ENCODE results near the gene CASR. TPM values are rescaled to one million over a fixed set of nuclear protein-coding genes. Genes with fewer than 3 reads are reported as not detected.

Gene CASR
- total and polyA plus RNA-seq, 2 of the 4 experiments (the other 2 are of a cell fraction) = not detected

- H2BK20ac ChIP-seq (ENCODE audit: low read depth, low read length) = no peak overlapping the region
- H2BK120ac ChIP-seq (ENCODE audit: low read depth, low read length) = no peak overlapping the region
- no peak overlapping the region for H2BK5ac ChIP-seq (ENCODE audit: low read depth, low read length, poor library complexity, severe bottlenecking)
- no peak overlapping the region for H2BK15ac ChIP-seq (ENCODE audit: low read depth, low read length)
- no peak overlapping the region for H3K27ac ChIP-seq (ENCODE audit: insufficient read depth, low read length)
- BruUV-seq (replicated peaks) = no TSS peak
- no peaks in the 10 kb centered on the region for H3K4me1 ChIP-seq (ENCODE audit: control insufficient read depth, insufficient read depth, low read length)
- H3K79me1 ChIP-seq (ENCODE audit: low read depth in 1 of 2, low read length in 2 of 2) = no peaks in the 10 kb centered on the region
- H3K4me2 ChIP-seq (ENCODE audit: low read depth, low read length) = no peak overlapping the region
- H3K14ac ChIP-seq (replicated peaks; ENCODE audit: low read depth, low read length) = no peak overlapping the region
- no peak overlapping the region for H3K4me3 ChIP-seq (ENCODE audit: insufficient read depth, low read depth, low read length)
- no peaks in the 10 kb centered on the region for H3K36me3 ChIP-seq (ENCODE audit: control insufficient read depth, insufficient read depth, low read length)
- H2AFZ ChIP-seq (replicated peaks; ENCODE audit: low read length, poor library complexity) = no peak overlapping the region
- no CpG with 5 or more reads among the region's 1 CpG for WGBS, 2 experiments (ENCODE audit: extremely low coverage in 2 of 2, insufficient read length in 1 of 2)
- H3K18ac ChIP-seq (ENCODE audit: low read depth, low read length) = no peak overlapping the region
- no peaks in the 10 kb centered on the region for H3K9me1 ChIP-seq (ENCODE audit: insufficient read depth, low read length)
- no peaks in the 10 kb centered on the region for H3K9me3 ChIP-seq (ENCODE audit: control insufficient read depth, insufficient read depth, low read length)
- DNase-seq (no peak), ATAC-seq (ENCODE audit: low read depth) (no peak)
- ChIA-PET CTCF (interaction anchor here (1.0 kb wide), 1 partner anchor 47 kb away, joined by 3 read pairs; no protein-coding TSS in a partner anchor), POLR2A (ENCODE audit: unreplicated experiment) (no interaction called here)
- H4K8ac ChIP-seq (ENCODE audit: low read depth in 2 of 2, low read length in 2 of 2) = no peak overlapping the region
- no peak overlapping the region for H3K23ac ChIP-seq (ENCODE audit: low read depth, low read length)
- H4K91ac ChIP-seq (ENCODE audit: insufficient read depth, low read depth, low read length) = no peak overlapping the region
- no peak overlapping the region for H2AK5ac ChIP-seq (ENCODE audit: low read depth, low read length)
- H3K56ac ChIP-seq (ENCODE audit: extremely low read depth, insufficient read depth, low read length) = no peak overlapping the region
- no peak overlapping the region for H3K4ac ChIP-seq (ENCODE audit: low read depth, low read length)
- intact Hi-C loops (cut with micrococcal nuclease) = no loop called here
- no peak overlapping the region for H3K9ac ChIP-seq (ENCODE audit: low read depth, low read length)
- no peak overlapping the region for H2AK9ac ChIP-seq (replicated peaks; ENCODE audit: low read depth, low read length, poor library complexity)
- no peaks in the 10 kb centered on the region for H4K20me1 ChIP-seq (ENCODE audit: insufficient read depth, low read length)
- no peak overlapping the region for H4K5ac ChIP-seq (ENCODE audit: low read depth, low read length)
- dilution Hi-C loops (cut with HindIII; ENCODE audit: low sequenced_read_pairs, unreplicated experiment) = no loop called here
- TF ChIP-seq RAD21 (IDR thresholded peaks at IDR 0.05; ENCODE audit: low read length) (no peak), CEBPB (IDR thresholded peaks at IDR 0.05; ENCODE audit: low read depth, low read length) (no peak), USF2 (IDR thresholded peaks at IDR 0.05; ENCODE audit: low read depth, low read length) (no peak), MAZ (IDR thresholded peaks at IDR 0.05; ENCODE audit: borderline replicate concordance, low read depth, low read length) (no peak), CHD1 (IDR thresholded peaks at IDR 0.05; ENCODE audit: low read depth, low read length) (no peak), POLR2A (IDR thresholded peaks at IDR 0.05; ENCODE audit: low read depth, low read length) (no peak), ELK1 (IDR thresholded peaks at IDR 0.05; ENCODE audit: borderline replicate concordance, low read depth, low read length) (no peak), MAFK (IDR thresholded peaks at IDR 0.05; ENCODE audit: low read depth, low read length) (no peak), NFE2L2 (IDR thresholded peaks at IDR 0.05; ENCODE audit: low read depth, low read length) (no peak), BHLHE40 (IDR thresholded peaks at IDR 0.05; ENCODE audit: low read depth, low read length) (no peak), FOS (IDR thresholded peaks at IDR 0.05; ENCODE audit: low read depth, low read length) (no peak), SMC3 (IDR thresholded peaks at IDR 0.05; ENCODE audit: low read depth, low read length) (no peak), RFX5 (IDR thresholded peaks at IDR 0.05; ENCODE audit: low read depth, low read length) (no peak), MXI1 (IDR thresholded peaks at IDR 0.05; ENCODE audit: borderline replicate concordance, low read depth, low read length) (no peak), RCOR1 (IDR thresholded peaks at IDR 0.05; ENCODE audit: insufficient replicate concordance, low read length) (no peak)
- in situ Hi-C loops (cut with MboI; ENCODE audit: low sequenced_read_pairs) = no loop called here
- peaks cover 3% of the 10 kb centered on the region for H3K27me3 ChIP-seq (ENCODE audit: control insufficient read depth, insufficient read depth, low read length)
These were observed 126.9 kb downstream of the CASR start for GRCh38 chr3:122310361-122310760.

Measured in IMR-90 (cell line).